ENCODE measurements around the gene EXD3. TPM values are rescaled to one million over a fixed set of nuclear protein-coding genes. Genes with fewer than 3 reads are reported as not detected.
A peak's percentile ranks its signal among the peaks of the same experiment; 100 is the strongest.

Gene EXD3
- total RNA-seq, 1 donor from 2014 or later, result 8.6 TPM

DNA sequence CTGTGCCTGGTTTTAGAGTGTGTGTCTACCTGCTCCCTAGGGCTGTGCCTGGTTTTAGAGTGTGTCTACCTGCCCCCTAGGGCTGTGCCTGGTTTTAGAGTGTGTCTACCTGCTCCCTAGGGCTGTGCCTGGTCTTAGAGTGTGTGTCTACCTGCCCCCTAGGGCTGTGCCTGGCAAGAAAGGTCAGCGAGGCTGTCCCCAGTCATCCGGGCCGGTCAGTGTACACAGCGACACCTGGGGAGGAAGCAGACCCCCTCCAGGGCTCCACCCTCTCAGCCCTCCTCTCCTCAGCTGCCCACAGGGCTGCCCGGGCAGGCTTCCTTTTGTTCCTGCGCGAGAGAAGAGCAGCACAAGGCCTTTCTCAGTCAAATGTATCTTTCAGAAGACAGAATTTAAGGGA is 125.0 kb downstream of the EXD3 start:
- Histone ChIP-seq H3K27me3 (ENCODE audit: control insufficient read depth, insufficient read depth, low read length) (peaks cover 47% of the 10 kb centered on the region), H3K4me3 (ENCODE audit: low read depth, low read length) (no peak overlapping the region), H3K36me3 (ENCODE audit: control insufficient read depth, insufficient read depth, low read length) (no peaks in the 10 kb centered on the region)
- DNase-seq (ENCODE audit: low read depth), result no peak
- TF ChIP-seq, protein P1, sequence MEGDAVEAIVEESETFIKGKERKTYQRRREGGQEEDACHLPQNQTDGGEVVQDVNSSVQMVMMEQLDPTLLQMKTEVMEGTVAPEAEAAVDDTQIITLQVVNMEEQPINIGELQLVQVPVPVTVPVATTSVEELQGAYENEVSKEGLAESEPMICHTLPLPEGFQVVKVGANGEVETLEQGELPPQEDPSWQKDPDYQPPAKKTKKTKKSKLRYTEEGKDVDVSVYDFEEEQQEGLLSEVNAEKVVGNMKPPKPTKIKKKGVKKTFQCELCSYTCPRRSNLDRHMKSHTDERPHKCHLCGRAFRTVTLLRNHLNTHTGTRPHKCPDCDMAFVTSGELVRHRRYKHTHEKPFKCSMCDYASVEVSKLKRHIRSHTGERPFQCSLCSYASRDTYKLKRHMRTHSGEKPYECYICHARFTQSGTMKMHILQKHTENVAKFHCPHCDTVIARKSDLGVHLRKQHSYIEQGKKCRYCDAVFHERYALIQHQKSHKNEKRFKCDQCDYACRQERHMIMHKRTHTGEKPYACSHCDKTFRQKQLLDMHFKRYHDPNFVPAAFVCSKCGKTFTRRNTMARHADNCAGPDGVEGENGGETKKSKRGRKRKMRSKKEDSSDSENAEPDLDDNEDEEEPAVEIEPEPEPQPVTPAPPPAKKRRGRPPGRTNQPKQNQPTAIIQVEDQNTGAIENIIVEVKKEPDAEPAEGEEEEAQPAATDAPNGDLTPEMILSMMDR (IDR thresholded peaks at IDR 0.05; ENCODE audit: insufficient read depth, low read length, poor library complexity, severe bottlenecking), result no peak

DNA sequence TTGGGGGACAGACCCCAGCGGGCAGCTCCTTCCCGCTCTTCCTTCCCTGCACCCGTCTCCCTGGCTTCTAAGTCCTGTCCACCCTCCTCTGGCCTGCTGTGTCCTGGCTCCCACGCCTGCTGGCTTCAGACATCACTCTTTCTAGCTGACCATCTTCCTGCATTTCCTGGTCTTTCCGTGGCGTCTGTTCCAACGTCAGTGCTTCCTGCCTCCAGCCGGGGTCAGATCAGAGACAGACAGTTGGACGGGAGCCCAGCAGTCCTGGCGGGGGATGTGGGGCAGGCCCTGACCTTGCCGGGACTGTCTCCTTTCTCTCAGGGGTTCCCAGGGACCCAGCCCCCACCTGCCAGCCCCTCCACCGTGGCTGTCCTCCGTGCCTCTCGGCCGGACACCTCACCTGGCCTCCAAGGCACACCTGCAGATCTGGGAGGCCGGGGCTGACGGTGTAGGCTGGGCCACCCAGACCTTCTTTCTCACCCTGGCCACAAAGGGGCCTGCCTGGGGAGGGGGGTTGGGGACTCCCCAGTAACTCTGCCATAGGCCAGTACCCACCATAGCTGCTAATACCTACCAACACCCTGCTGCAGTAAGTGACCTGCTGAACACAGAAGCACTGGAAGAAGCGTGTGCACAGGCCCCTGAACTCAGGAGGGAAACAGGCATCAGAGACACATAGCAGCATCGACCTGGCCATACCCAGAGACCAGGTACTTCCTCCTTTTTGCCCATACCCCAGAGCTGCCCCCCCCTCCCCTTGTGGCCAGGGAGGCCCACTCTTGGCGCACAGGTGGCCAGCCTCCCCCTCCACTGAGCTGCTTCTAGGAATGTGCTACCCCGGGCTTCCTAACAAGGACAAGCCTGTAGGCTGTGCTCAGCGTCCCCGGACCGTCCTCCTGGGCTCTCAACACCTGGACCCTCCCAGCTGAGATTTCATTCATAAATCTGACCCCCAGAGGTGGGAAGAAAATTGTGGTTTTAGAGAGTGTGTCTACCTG is 126.0 kb downstream of the EXD3 start:
- no peak overlapping the region for H3K4me3 ChIP-seq (ENCODE audit: low read depth, low read length)
- TF ChIP-seq, protein P1 (IDR thresholded peaks at IDR 0.05; ENCODE audit: insufficient read depth, low read length, poor library complexity, severe bottlenecking), result no peak
- no peaks in the 10 kb centered on the region for H3K36me3 ChIP-seq (ENCODE audit: control insufficient read depth, insufficient read depth, low read length)
- no peak for DNase-seq (ENCODE audit: low read depth)
- H3K27me3 ChIP-seq (ENCODE audit: control insufficient read depth, insufficient read depth, low read length), result peaks cover 49% of the 10 kb centered on the region

DNA sequence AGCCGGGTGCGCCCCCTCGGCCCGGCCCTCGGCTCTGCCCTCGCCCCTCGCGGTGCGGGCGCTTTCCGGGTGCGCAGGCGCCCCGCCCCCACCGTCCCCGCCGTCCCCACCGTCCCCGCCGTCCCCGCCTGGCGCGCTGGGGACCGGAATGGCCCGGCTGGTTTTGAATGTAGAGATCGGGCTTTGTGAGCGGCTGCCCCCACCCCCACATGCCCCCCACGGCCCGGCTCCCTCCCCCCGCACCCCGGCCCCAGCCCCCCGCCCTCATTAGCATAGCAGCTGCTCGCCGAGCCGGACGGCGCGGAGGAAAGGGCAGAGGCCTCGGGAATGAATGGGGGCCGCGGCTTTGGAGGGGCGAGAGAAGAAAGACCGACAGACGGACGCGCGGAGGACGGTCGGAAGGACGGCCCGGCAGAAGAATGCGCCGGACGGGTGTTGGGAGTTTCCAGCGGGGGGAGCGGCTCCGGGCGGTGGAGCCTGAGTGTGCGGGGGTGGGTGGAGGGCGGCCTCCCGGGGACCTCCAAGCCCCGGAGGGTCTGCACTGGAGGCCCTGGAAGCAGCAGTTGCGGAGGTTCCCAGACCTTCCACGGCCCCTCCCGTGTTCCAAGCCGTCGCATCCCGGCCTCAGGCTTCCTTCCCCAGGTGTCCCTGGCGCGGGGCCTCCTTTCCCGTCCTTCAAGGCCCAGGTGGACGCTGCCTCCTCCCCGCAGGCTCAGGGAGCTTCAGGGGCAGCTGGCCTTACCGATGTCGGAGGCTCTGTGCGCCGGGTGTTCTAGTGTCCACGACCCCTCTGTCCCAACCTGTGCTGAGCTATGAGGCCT is 126.9 kb downstream of the EXD3 start:
- TF ChIP-seq, protein P1 (IDR thresholded peaks at IDR 0.05; ENCODE audit: insufficient read depth, low read length, poor library complexity, severe bottlenecking), result no peak
- Histone ChIP-seq H3K36me3 (ENCODE audit: control insufficient read depth, insufficient read depth, low read length) (no peaks in the 10 kb centered on the region), H3K4me3 (ENCODE audit: low read depth, low read length) (no peak overlapping the region), H3K27me3 (ENCODE audit: control insufficient read depth, insufficient read depth, low read length) (peaks cover 45% of the 10 kb centered on the region)
- DNase-seq (ENCODE audit: low read depth), result no peak

DNA sequence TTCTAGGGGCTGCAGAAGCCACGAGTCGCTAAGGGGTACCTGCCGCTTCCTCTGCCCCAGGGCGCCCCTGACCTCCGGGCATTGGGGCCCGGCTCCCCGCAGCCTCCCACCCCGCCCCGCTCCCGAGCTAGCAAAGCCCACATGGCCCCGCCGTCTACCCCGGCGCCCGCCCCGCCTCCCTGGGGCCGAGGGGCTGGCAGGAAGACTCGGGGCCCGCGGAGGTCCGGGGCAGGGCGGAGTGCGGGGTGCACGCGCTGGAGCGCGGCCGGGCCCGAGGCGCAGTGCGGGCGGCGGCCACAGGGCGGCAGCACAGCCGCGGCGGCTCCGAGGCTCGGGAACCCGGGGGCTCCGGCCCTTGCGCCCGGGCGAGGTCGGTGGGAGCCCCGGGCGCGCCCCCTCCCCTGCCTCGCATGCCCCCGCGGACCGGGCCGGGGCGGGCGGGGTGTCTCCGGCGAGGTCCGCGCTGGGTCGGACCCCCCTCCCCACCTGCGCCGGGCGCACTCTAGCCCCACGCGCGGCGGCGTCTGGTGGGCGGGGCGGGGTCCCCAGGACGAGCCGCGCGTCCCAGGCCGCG is 127.6 kb downstream of the EXD3 start:
- Histone ChIP-seq H3K4me3 (ENCODE audit: low read depth, low read length) (no peak overlapping the region), H3K27me3 (ENCODE audit: control insufficient read depth, insufficient read depth, low read length) (peaks cover 41% of the 10 kb centered on the region)
- TF ChIP-seq, protein P1 (IDR thresholded peaks at IDR 0.05; ENCODE audit: insufficient read depth, low read length, poor library complexity, severe bottlenecking), result no peak

DNA sequence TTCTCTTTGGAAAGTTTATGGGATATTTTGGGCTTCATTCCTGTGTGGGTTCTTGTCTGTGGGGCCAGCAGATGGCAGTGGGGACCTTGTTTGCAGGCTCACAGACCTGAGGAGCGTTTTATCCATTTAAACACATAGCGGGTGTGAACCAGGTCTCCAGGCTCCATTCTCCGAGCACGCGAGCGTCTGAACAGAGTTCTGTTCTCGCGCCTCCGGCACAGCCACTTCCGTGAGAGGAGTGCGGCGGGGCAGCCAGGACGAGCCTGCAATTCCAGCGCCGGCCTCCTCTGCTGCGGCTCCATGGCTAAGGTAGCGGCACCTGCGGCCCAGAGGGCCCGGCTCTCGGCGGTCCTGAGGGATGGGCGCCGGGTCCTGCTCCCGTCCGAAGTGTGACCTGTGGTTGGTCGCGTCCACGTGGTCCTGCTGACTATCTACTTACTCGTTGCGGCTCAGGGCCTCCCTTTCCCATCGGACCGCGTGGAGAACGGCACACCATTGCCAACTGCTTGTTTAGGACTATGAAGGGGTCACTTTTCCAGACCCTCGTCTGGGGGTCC is 128.2 kb downstream of the EXD3 start:
- Histone ChIP-seq H3K4me3 (ENCODE audit: low read depth, low read length) (no peak overlapping the region), H3K27me3 (ENCODE audit: control insufficient read depth, insufficient read depth, low read length) (peaks cover 37% of the 10 kb centered on the region), H3K36me3 (ENCODE audit: control insufficient read depth, insufficient read depth, low read length) (no peaks in the 10 kb centered on the region)
- TF ChIP-seq, protein P1 (IDR thresholded peaks at IDR 0.05; ENCODE audit: insufficient read depth, low read length, poor library complexity, severe bottlenecking), result peak; percentile 39
- DNase-seq (ENCODE audit: low read depth), result no peak

More for the DNA sequence above, 127.6 kb downstream of the EXD3 start:
- no peak for DNase-seq (ENCODE audit: low read depth)
- no peaks in the 10 kb centered on the region for H3K36me3 ChIP-seq (ENCODE audit: control insufficient read depth, insufficient read depth, low read length)
